Progenitor cell of endocrine pancreas (in vitro differentiated cells): ENCODE measurements around the gene CDH15. TPM values are rescaled to one million over a fixed set of nuclear protein-coding genes. Genes with fewer than 3 reads are reported as not detected.

ENCODE experiments used
- DNase-seq: peaks from one replicate; pipeline ENCODE4 v3.0.0; 2021; ENCODE audit warnings: low spot score; ENCODE audit not compliant: unreplicated experiment
- H3K27ac Mint-ChIP-seq: 2 replicates; pipeline ENCODE4 v1.8.0; 2021; ENCODE audit warnings: mild to moderate bottlenecking, moderate library complexity, mixed read lengths
- H3K27me3 Mint-ChIP-seq: 2 replicates; pipeline ENCODE4 v1.8.0; 2021; ENCODE audit warnings: mixed read lengths
- H3K36me3 Mint-ChIP-seq: 2 replicates; pipeline ENCODE4 v1.8.0; 2022; ENCODE audit warnings: mixed read lengths; ENCODE audit not compliant: insufficient read depth
- H3K4me1 Mint-ChIP-seq: 2 replicates; pipeline ENCODE4 v1.8.0; 2021; ENCODE audit warnings: low read depth, mixed read lengths
- H3K4me3 Mint-ChIP-seq: 2 replicates; pipeline ENCODE4 v1.8.0; 2021; ENCODE audit warnings: low read depth, mild to moderate bottlenecking, moderate library complexity, mixed read lengths
- H3K9me3 Mint-ChIP-seq: 2 replicates; pipeline ENCODE4 v1.8.0; 2021; ENCODE audit warnings: low read depth, mixed read lengths
- total RNA-seq: library from RNA; stranded (reverse); gene quantifications from 2 replicates; pipeline ENCODE4 v1.2.1, GENCODE V29; 2021
- TF ChIP-seq, protein P1 (sequence below): fragments of 200-600 bp; sonication (generic); IDR thresholded peaks from one replicate; pipeline ENCODE4 v1.5.0; 2021; ENCODE audit warnings: antibody characterized with exemption, mild to moderate bottlenecking; ENCODE audit not compliant: unreplicated experiment

Gene CDH15
- total RNA-seq, 1 donor from 2014 or later: not detected

DNA sequence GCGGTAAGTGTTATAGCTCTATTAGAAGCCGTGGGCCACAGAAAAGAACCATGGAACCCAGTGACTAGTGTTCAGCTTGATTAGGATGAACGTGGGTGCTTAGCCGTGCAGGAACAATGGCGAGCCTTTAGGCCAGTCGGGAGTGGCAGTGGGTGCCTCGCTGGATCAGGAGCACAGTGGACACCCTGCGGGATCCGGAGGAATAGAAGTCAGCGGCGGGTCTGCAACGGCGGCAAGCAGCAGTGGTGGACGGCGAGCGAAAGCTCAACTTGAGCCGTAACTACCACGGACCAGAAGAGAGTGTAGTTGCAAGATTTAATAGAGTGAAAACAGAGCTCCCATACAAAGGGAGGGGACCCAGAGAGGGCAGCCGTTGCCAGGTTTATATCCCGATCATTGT, 37.3 kb upstream of the CDH15 start:
- no peak for DNase-seq
- no peaks in the 10 kb centered on the region for H3K27me3 Mint-ChIP-seq
- no peak overlapping the region for H3K4me3 Mint-ChIP-seq
- TF ChIP-seq, protein P1, sequence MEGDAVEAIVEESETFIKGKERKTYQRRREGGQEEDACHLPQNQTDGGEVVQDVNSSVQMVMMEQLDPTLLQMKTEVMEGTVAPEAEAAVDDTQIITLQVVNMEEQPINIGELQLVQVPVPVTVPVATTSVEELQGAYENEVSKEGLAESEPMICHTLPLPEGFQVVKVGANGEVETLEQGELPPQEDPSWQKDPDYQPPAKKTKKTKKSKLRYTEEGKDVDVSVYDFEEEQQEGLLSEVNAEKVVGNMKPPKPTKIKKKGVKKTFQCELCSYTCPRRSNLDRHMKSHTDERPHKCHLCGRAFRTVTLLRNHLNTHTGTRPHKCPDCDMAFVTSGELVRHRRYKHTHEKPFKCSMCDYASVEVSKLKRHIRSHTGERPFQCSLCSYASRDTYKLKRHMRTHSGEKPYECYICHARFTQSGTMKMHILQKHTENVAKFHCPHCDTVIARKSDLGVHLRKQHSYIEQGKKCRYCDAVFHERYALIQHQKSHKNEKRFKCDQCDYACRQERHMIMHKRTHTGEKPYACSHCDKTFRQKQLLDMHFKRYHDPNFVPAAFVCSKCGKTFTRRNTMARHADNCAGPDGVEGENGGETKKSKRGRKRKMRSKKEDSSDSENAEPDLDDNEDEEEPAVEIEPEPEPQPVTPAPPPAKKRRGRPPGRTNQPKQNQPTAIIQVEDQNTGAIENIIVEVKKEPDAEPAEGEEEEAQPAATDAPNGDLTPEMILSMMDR: no peak
- H3K9me3 Mint-ChIP-seq: peaks cover 9% of the 10 kb centered on the region
- H3K4me1 Mint-ChIP-seq: no peaks in the 10 kb centered on the region
- H3K27ac Mint-ChIP-seq: no peak overlapping the region
- peaks cover 24% of the 10 kb centered on the region for H3K36me3 Mint-ChIP-seq

DNA sequence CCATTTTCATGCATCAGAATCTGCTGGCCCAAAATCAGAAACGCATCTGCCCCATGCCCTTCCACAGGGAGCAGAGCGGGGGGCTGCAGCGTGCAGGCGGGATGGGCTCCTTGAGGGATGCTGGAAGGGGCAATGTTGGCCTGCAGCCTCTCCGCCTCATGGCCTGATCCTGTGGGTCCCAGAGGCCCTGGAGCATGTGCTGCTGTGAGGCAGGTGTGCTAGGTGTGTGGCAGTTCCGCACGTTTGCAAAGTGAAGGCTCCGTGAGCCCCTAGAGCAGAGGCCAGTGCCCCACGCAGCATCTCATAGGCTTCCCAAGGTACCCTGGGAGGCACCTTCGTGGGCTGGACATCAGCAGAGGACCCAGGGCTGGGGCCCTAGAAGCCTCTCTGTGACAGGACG, 36.4 kb upstream of the CDH15 start:
- H3K9me3 Mint-ChIP-seq: peaks cover 4% of the 10 kb centered on the region

DNA sequence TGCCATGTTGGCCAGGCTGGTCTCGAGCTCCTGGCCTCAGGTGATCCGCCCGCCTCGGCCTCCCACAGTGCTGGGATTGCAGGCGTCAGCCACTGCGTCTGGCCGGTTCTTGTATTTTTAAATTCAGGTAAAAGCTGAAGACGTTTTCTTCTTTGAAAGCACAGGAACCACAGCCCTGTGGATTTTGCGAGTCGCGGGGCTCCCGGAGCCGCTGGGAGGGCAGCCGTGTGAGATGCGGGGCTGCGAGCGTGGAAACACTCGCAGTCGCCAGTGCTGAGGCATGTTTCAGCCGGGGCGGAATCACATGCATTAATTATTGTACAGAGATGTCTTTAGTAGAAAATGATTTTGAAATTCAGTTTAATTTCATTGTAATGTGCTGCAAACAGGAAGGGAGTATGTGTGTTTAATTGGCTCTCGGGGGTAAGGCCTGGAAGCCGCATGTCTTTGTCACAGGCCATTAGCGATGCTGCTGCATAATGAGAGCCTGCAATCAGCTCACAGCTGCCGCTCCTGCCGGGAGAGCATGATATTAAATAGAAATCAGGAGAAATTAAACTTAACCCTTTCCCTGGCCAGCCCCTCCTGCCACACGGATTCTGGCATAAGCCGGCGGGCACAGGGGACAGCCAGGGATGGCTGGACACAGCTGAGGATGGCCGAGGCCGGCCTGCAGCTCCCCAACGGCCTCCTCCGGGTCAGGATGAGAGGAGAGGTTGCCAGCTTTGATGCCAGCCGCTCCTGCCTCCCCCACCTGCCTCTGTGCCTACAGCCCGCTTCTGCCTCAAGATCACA, 35.4 kb upstream of the CDH15 start:
- H3K4me3 Mint-ChIP-seq: no peak overlapping the region
- peaks cover 12% of the 10 kb centered on the region for H3K36me3 Mint-ChIP-seq
- no peak overlapping the region for H3K27ac Mint-ChIP-seq
- H3K27me3 Mint-ChIP-seq: no peaks in the 10 kb centered on the region
- TF ChIP-seq, protein P1: no peak
- H3K4me1 Mint-ChIP-seq: no peaks in the 10 kb centered on the region
- no peak for DNase-seq
- no peaks in the 10 kb centered on the region for H3K9me3 Mint-ChIP-seq

More for the DNA sequence above, 36.4 kb upstream of the CDH15 start:
- Mint-ChIP-seq H3K4me1 (no peaks in the 10 kb centered on the region), H3K27me3 (no peaks in the 10 kb centered on the region), H3K27ac (no peak overlapping the region), H3K36me3 (peaks cover 17% of the 10 kb centered on the region), H3K4me3 (no peak overlapping the region)
- TF ChIP-seq, protein P1: no peak
- DNase-seq: no peak

DNA sequence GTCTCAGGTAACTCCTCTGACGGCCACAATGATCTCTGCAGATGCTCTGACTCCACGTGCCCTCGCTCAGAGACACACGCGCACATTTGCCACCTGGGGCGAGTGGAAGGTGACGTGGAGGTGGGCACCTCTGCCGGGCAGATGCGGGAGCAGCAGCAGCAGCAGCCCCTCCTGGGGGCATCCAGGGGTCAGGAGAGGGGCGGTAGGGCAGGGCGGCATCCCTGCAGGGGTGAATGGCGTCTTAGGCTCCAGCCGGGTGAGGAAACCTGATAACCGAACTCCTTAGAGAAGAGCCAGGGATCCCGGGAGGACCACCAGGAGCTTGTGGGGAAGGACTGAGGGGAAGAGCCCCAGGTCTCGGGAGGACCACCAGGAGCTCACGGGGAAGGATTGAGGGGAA, 34.6 kb upstream of the CDH15 start:
- Mint-ChIP-seq H3K9me3 (no peaks in the 10 kb centered on the region), H3K4me3 (no peak overlapping the region), H3K36me3 (peaks cover 8% of the 10 kb centered on the region), H3K27ac (no peak overlapping the region), H3K27me3 (no peaks in the 10 kb centered on the region), H3K4me1 (no peaks in the 10 kb centered on the region)
- TF ChIP-seq, protein P1: no peak
- no peak for DNase-seq

DNA sequence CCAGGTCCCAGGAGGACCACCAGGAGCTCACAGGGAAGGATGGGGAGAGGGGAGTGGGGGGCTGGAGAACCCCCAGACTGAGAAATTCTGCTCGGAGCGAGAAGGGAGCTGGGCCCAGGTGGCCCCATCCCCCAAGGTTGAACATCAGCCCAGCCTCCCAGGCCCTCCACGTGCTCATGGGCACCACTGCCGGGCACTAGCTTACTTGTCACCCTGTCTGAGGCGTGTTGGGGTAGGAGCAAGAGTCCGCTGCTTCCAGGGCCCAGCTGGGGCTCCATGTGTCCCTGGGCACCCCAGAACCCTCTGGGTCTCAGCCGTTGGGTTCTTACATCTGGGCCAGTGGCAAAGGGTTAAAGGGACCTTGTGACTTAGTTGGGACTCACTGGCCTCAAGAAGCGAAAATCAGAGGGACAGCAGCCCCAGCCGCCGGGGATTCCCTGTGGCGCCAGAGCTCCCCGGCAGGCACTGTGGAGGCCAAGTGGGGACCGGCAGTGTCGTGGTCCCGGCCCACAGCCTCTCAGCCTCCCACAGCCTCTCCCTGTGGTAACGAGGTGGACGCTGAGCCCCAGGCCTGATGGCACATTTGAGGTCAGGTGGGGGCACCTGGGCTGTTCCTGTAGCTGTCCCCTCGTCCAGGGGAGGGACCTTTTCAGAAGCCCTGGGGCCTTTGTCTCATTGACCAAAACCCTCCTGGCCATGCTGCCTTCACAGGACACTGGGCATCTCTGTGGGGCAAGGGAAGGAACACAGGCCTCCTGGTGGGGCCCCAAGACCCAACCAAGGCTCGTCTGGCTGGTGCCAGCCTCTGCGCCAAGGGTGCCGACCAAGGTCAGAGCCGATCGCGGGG, 33.7 kb upstream of the CDH15 start:
- H3K36me3 Mint-ChIP-seq: peaks cover 8% of the 10 kb centered on the region
- H3K27me3 Mint-ChIP-seq: no peaks in the 10 kb centered on the region
- H3K9me3 Mint-ChIP-seq: no peaks in the 10 kb centered on the region
- DNase-seq: no peak
- no peak overlapping the region for H3K27ac Mint-ChIP-seq
- TF ChIP-seq, protein P1: no peak
- H3K4me3 Mint-ChIP-seq: no peak overlapping the region
- H3K4me1 Mint-ChIP-seq: no peaks in the 10 kb centered on the region
